GM21619 (cell line): ENCODE data around the gene PXDN.
"Not testable (repeated sequence)": the region's sequence is repeated elsewhere in the genome, so short reads cannot be mapped to it uniquely, and the experiment has no call there.

Experiments used
- ATAC-seq: cut with Tn5 transposase; IDR thresholded peaks from one replicate; pipeline ENCODE4 v1.9.1; 2021; ENCODE audit not compliant: unreplicated experiment

PXDN gene

DNA sequence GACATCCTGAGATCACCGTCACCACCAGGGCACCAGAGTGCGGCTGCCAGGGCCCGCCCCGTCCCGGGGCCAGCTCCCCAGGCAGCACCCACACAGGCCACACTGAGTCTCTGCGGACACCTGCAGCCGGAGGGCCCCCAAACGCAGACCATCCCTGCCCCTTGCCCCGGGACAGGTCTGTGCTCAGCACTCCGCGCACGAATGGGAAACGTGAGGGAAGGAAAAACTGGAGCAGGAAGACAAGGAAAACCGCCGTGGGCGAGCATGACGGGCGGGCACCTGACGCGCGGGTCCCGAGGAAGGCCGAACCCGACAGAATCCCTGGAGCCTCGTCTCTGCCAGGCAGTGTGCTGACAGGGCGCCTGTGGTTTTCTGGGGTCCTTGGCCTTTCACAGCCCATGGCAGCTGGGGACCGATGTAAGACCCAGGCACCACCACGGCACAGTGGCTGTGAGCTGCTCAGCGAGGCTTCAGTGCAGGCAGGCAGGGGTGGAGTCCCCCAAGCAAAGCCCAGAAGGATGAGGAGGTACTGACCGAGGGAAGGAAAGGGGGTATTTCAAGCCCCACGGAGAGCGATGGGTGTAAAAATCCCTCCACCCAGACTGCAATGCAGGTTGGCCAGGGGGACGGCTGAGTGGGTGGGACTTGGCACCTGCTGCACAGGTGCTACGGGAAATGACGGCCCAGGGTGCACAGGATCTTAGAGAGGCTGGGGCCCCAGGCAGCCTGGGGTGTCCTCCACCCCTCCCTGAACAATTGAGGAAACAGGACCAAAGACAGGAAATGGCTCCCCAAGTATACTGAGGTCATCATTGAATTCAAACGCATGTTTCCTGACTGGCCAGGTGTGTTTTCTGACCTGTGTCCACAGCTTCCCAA is 59.0 kb downstream of the PXDN start:
- no peak for ATAC-seq

DNA sequence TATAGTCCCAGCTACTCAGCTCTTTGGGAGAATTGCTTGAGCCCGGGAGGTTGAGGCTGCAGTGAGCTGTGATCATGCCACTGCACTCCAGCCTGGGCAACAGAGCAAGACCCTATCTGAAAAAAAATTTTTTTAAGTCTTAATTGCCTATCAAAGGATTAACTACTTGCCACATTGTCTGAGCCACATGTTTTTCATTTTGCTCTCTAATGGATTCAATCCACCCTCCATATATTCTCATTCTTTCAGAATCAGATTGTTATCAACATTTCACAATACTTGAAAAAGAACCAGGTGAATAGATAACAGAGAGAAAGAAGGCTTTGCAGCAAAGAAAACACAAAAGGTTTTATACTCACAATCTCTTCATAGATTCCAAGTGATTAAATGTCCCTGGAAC is 61.0 kb downstream of the PXDN start:
- no peak for ATAC-seq

DNA sequence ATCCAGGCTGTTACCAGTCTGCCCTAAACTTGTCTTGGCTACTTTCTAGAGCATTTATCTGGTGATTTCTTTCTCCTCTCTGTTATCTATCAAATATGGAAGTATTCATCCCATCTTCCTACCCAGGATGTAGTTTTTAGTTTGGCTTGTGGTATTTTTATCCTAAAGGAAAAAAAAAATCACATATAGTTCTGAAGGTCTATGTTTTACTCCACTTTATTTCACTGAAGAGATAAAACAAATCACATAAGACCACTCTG is 62.2 kb downstream of the PXDN start:
- ATAC-seq, result no peak

DNA sequence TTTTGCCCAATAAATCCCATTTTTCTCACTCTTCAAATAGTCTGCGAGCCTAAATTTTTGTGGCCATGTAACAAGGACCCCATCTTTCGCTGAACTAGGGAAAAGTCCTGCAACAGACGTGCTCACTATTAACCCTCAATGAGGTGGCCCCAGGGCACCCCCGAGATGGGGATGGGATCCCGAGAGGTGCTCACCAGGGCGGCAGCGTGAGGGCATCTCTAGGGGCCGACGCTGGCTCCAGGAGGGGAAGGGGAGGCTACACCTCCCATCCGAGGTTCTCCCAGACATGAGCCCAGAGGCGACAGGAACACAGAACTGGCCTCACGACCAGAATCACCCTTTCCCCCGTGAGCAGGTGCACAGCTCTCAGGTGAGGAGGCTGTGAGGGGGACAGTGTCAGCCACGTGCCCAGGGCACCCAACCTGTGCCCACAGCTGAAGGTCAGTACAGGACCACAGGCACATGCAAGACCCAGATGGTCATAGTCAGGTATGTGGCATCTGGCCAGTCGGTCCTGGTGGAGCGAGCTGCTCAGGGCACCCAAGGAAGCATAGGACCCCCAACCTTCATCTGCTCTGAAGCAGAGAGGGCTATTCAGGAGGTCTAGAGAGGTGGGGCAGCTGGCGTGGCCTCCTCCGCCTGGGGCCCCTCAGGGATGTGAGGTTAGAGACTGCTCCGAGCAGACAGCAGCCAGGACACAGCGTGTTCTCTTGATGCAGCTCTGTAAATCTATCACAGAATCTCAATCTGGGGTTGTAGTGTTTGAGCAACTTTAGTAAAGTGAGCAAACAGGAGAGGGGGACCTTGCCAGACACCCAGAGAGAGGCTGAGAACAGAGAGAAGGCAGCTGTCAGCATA is 62.8 kb downstream of the PXDN start:
- ATAC-seq, result no peak

DNA sequence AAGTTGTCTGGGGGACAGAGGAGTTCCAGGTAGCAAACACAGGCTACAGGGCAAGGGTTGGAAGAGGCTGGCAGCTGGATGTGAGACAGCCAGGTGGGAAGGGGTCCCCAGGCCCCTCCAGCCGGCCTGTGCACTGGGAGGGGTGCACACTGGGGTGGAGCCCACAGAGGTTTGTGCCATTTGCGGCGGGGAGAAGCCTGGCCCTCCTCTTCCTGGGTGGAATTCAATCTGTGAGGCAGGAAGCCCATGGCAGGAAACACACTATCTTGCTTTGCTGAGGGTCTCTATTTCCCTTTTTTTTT is 63.3 kb downstream of the PXDN start:
- ATAC-seq, result no peak

DNA sequence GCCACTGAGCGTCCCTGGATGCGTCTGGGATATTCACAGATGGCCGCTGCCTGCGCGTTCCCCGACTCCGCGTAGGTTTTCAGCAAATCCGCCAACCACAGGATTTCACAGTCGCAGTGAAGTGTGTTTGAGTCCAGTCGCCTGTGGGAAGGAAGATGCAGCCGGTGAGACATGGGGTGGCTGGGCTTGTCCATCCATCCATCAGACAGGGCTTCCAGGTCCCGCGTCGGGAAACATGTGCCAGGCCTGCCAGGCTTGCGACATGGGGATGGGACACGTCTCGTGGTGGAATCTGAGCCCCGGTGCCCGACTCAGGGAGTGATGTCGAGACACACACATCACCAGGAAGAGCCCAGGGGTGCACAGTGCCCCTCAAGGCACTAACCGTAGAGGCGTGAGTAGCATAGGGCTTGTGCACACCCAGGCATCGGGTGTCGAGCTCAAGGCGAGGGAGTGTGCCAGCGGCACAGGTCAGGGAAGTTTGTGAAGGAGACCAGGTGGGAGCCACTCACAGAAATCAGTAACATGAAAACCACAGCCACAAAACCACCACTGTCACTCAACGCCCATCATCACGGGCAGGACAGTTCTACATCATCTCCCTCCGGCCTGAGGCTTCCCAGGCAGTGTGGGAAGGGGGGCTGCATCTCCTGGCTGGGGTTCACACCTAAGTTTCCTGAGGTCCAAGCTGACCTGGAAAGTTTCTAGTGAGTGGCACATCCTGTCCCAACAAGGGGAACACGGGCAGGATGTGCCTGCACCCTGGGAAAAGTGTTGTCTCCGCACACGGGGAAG is 63.9 kb downstream of the PXDN start:
- no peak for ATAC-seq

DNA sequence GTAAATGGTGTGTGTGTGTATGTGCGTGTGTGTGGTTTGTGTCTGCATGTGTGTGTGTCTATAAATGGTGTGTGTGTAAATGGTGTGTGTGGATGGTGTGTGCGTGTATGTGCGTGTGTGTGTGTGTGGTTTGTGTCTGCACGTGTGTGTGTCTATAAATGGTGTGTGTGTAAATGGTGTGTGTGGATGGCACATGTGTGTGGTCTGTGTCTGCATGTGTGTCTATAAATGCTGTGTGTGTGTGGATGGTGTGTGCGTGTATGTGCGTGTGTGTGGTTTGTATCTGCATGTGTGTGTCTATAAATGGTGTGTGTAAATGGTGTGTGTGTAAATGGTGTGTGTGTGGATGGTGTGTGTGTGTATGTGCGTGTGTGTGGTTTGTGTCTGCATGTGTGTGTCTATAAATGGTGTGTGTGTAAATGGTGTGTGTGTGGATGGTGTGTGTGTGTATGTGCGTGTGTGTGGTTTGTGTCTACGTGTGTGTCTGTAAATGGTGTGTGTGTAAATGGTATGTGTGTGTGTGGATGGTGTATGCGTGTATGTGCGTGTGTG is 64.8 kb downstream of the PXDN start:
- not testable (repeated sequence) for ATAC-seq

DNA sequence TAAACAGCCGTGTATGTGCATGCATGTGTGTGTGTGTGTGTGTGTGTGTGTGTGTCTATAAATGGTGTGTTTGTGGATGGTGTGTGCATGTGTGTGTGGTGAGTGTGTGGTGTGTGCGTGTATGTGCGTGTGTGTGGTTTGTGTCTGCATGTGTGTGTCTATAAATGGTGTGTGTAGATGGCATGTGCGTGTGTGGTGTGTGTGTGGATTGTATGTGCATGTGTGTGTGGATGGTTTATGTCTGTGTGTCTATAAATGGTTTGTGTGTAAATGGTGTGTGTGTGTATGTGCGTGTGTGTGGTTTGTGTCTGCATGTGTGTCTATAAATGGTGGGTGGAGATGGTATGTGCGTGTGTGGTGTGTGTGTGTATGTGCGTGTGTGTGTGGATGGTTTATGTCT is 65.2 kb downstream of the PXDN start:
- ATAC-seq, result not testable (repeated sequence)

DNA sequence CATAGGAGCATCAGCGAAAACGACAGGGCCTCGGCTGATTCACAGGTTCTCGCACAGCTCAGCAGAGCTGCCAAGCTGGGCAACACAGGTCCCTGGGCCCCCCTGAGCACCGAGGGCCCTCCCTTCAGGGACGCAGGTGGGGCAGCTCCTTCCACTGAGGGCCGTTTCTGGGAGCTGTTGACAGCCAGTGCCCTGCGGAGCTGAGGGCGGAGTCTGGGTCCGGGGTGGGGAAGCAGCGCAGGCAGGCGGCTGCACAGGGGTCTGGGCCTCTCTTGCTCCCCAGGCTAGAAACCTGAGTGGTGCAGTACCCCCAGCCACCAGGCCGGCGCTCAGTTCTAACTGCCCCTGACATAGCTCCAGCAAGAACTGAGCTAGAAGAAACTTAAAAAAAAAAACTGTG is 65.7 kb downstream of the PXDN start:
- ATAC-seq, result no peak

DNA sequence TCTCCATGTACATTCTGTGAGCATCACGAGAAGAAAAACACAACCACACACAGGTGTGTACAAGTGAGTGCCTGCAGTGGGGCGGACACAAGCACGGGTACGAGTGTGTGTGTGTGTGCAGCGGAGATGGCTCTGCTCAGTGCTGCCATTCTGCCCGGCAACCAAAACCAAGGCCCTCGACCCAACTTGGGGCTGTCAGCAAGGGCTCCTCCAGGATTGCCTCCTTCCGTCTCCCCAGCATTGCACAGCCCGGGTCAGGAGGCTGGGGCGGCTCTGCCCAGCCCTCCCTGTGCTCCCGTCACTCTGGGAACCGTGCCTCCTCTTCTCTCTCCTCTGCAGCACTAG is 66.5 kb downstream of the PXDN start:
- no peak for ATAC-seq

DNA sequence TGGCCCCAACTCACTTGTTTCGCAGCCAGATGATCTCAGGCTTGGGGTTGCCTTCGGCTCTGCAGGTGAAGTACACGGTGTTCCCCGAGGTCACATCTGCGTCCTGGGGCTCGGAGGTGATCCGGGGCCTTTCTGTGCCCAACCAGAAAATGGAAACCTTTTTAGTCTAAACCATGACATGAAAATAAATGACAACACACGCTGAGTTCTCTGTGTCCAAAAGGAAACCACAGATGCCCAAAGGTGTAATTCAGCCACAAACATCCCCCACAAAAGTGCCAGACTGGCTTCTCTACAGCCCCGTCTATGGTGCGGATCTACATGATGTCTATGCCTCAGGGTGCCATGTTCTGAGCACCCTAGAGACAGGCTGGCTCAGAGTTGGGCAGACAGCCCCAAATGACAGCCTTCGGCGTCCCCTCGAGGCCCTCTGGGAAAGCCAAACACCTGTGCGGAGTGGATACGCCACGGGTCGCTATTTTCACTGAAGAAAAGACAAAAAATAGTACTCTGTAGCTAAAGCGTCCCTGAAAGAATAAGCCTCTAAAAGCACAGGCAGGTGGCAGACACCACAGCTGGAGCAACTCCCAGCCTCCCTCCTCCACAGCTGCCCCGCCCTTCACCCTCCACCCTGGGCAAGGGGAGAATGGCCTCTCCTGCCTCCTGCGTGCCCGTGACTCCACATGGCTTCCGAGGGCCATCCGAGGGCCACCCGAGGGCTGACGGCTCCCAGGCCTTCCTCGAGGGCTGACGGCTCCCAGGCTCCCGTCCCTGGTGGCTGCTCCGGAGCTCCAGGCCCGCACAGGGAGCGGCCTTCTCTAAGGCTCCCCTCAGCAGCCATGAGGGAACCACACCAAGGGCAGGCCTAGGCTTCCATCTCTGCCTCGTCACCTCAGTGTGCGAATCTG is 67.1 kb downstream of the PXDN start:
- ATAC-seq, result no peak

DNA sequence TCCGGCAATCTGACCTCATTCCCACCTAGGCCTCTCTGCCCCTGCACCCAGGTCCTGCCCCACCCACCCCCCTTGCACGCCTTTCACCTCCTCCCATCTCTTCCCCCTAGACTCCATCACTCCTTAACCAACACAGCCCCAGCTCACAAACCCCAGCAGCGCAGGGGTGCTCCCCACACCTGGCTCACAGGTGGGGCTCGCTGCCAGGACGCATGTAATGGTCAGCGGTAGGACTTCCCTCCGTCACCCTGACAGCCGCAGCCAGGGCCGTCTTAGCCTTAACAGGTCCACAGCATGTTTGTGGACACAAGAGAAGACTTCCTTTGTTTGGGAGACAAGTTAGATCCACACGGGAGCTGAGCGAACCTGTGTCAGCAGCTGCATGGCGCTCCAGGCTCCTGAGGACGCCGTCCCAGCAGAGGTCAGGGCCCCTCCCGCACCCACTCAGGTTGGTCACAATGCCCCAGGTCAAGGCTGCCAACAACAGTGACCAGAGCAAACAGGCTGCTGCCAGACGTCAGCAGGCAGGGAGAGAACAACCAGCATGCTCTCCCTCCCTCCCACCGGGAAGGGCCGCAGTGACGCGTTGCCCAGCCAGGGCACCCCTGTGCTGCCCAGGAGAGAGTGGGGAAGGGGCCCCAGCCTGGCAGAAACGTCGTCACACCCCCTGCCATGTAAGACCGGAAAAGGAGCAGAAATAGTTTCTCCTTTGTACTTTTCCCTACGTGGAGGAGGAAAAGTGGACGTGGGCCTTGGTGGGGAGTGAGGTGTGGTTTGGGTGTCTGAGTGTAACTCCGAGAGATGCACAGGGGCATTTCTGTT is 68.0 kb downstream of the PXDN start:
- ATAC-seq, result no peak

DNA sequence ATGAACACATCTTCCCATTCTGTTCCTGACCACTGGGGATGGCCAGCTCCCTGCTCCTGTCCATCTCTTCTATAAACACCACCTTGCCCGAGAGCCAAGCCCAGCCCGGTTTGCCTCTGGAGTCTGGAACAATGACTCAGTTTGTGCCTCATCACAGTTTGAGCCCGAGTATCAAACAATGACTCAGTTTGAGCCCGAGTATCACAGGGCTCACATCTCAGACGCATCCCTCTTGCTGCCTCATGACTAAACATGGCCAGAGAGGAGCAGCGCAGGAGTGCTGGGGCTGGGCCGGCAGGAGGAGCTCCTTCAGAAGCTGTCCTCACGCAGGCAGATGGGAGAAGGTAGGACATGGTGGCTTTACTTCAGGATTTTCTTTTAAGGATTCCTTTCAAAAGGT is 68.7 kb downstream of the PXDN start:
- no peak for ATAC-seq

DNA sequence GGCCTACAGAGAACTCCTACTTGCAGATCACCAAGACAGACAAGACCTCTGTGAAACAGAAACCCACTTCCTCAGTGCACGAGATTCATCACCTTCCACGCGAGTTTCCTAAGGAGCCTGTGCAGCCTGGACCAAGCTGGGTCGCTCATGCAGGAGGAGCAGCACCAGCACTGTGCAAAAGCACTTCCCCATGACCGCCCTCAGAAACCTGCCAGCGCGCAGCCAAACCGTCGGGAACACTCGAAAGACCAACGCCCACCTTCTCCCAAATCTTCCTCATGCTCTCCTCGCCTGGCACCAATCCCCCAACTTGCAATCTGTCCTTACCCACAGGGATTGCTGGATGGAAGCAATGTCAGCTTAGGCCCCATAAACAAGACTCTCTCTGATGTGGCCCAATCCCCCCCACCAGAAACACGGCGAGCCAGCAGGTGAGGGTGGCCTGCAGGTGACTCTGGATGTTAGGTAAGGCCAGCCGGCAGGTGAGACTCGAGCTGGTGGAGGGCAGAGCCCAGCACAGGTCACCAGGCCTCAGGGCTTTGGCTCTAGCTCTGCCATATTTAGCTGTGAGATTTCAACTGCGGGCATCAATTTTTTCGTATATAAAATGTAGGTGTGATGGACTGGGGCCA is 69.4 kb downstream of the PXDN start:
- ATAC-seq, result no peak

DNA sequence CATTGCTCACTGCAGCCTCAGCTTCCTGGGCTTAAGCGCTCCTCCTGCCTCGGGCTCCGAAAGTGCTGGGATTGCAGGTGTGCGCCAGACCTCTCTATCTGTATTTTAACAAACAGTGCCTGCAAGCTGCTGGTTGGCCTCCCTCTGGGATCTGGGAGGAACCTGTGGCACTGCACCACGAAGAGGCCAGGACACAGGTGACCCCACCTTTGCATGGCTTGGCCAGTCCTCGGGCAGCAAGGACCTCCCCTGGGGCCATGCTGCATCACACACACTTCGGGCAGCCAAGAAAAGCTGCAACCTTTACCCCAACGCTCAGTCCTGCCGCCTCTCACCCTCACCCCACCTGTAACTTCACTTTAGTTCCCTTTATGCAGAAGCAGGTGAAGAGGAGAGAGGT is 70.0 kb downstream of the PXDN start:
- ATAC-seq, result no peak

DNA sequence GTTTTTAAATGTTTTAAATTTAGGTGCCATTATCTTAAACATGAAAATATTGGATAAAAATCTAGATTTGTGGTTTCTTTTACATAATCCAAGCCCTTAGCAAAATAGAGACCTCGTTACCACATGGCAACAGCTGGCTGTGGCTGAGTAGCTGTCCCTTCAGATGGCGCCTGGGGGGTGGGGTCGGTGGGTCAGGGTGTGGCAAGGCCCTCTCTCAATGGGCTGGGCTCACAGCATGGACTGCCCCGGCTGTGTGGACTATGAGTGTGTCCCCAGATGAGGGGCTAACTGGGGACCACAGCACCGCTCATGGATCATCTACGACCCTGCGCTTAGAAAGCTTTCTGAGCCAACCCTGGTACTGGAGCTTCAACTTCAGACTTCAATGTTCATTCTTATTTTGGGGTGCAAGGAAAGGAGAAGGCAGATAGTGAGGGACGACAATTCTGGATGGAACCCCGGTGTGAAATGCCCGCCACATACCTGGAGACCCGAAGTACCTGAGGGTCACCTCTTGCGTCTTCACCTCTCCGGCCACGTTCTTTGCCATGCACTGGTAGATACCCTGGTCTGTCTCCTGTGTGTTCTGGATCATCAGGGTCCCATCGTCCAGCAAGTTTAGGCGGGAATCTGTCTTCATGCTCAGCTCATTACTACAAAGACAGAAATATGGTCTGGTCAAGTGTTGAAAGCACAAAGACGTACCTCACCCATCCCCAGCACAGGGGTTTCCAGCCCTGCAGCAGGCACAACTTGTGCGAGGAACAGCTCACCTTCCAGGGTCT is 71.0 kb downstream of the PXDN start:
- no peak for ATAC-seq

DNA sequence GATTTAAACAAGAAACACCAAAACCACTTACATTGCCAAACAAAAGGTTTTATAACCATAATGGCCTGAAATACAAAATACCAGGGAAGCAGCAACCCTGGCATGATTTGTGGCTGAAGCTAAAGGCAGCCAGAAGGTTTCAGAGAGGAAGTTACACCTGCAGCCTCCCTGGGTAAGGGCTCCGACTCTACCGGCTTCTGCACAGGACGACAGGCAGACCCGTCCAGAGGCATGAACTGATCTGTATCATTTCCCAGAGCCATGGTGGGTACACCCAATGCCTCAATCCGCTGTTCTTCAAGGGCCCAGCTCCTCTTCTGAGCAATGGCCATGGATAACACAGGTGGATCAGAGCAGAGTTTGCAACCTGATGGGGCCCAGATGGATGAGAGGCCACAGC is 71.6 kb downstream of the PXDN start:
- no peak for ATAC-seq

DNA sequence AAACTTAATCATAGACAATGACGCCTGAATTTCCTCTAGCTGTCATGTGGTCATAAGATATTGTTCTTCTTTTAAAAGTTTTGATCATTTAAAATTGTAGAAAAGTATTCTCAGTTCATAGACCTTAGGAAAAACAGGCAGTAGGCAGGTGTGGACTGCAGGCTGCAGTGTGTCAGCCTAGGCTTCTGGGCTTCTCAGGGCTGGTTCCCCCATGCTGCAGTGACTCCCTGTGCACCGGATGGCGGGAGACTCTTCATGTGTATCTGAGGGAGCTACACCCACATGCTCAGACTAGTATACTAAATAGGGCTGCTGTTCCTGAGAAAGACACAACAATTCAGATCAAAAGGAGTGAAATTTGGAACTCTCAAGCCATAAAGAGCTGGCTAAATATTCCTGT is 72.4 kb downstream of the PXDN start:
- ATAC-seq, result no peak

DNA sequence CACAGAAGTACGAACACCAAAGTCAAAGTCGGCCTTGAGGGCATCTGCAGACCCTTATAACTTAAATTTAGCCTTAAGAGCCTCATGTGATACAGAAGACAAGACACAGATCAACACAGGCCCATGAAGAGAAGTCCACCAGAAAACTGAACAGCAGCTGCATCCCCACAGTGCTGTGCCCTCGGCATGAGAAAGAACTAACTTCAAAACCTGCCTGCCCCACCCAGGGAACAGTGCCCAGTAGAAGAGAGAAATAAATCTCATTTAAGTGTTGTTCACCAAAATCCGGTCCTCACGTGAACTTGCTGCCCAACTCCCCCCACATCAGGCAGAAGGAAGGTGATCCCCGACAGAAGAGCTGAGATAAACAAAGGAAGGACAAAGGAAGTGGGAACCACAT is 73.7 kb downstream of the PXDN start:
- ATAC-seq, result no peak
